MV-4-11 (cell line): Measurements from ENCODE around the gene OPRD1.
"Not testable (repeated sequence)": the region's sequence is repeated elsewhere in the genome, so short reads cannot be mapped to it uniquely, and the experiment has no call there.

Experiments used
- DNase-seq: peaks from one replicate; lab custom pipeline; 2025; lab: John Stamatoyannopoulos, UW

The OPRD1 gene

GRCh38 chr1:28811766-28812668, at the start of gene OPRD1:
OPRD1 (plus strand) TSS chr1:28812170; CDS start chr1:28812384, 214 bp downstream.
- DNase-seq: no peak

DNA sequence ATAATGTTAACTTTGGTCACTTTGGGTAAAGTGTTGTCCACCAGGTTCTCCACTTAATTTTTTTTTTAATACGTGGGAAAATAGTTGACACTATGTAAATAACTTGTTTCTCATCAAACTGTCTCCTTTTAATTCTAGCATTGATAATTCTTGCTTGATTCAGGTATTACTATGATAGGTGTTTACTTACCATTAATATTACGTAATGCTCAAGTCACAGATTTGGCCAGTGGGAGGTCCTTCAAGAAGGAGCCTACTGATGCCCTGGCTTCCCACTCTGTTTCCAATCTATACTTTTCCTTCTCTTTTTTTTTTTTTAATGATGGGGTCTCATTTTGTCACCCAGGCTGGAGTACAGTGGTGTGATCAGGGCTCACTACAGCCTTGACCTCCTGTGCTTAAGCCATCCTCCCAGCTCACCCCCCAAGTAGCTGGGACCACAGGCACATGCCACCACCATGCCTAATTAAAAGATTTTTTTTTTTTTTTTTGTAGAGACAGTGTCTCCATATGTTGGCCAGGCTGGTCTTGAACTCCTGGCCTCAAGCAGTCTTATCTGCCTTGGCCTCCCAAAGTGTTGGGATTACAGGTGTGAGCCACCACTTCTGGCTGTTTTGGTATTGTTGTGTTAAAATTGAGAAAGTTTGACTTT, 45.3 kb upstream of the OPRD1 start:
- DNase-seq: no peak

- no peak for DNase-seq
Measured at GRCh38 chr1:28770601-28771165, 41.3 kb upstream of the OPRD1 start.

GRCh38 chr1:28771921-28772320, 40.0 kb upstream of the OPRD1 start:
- not testable (repeated sequence) for DNase-seq

DNA sequence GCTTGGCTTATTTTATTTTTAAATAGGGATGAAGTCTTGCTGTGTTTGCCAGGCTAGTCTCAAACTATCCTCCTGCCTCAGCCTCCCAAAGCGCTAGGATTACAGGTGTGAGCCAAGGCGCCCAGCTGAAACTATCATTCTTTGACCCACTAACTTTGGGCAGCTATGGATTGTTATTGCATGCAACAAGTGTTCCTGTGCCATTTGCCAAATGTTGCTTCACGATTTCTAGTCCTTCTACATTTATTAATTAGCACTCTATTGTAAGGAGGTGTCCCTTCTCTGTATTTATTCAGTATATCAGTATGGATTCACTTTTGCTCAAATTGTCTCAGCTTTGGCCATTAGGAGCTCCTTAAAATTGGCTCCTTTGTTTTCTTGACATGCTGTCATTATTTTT, 38.9 kb upstream of the OPRD1 start:
- DNase-seq: no peak

- peak; percentile 90 for DNase-seq
Measured at GRCh38 chr1:28775121-28775942, 36.6 kb upstream of the OPRD1 start.

DNA sequence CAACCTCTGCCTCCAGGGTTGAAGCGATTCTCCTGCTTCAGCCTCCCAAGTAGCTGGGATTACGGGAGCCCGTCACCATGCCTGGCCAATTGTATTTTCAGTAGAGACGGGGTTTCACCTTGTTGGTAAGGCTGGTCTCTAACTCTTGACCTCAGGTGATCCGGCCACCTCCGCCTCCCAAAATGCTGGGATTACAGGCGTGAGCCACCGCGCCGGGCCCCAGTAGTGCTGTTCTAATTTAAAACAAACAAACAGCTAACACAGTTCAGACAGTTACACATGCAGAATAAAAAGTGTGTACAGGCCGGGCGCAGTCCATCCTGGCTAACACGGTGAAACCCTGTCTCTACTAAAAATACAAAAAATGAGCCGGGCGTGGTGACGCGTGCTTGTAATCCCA, 35.6 kb upstream of the OPRD1 start:
- no peak for DNase-seq

DNA sequence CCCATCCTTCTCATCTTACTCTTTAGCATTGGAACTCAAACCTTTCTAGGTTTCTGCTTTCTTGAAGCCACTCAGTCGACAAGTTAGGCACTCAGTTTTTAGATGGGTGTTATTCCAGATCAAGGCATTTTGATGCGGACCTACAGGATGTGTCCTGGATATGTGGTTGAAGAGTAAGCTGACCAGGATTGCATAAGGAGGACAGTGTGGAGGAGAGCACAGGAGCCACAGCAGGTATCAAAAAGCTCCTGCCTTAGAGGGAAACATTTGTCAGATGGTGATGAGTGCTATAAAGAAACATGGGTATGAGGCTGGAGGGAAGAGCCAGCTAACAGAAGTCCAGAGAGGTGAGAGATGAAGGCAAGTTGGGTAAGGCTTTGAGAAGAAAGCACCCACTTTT, 33.9 kb upstream of the OPRD1 start:
- no peak for DNase-seq

DNA sequence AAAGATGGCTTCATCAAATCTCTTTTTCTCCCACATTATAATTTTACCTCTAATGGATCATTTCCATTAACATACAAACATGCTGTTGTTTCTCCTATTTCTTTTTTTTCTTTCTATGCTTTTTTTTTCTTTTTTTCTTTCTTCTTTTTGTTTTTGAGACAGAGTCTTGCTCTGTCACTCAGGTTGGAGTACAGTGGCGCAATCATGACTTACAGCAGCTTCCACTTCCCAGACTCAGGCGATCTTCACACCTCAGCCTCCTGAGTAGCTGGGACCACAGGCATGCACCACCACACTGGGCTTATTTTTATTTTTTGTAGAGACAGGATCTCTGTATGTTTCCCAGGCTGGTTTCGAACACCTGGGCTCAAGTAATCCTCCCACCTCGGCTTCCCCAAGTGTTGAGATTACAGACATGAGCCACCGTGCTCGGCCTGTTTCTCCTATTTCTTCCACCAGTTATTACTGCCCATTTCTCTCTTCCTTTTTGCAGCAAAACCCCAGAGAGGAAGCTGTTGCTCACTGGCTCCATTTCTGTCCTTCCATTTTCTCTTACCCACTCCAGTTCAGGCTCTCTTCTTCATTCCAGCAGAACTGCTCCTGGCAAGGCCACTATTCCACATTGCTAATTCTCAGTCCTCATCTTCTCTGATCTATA, 32.1 kb upstream of the OPRD1 start:
- peak; percentile 53 for DNase-seq

DNA sequence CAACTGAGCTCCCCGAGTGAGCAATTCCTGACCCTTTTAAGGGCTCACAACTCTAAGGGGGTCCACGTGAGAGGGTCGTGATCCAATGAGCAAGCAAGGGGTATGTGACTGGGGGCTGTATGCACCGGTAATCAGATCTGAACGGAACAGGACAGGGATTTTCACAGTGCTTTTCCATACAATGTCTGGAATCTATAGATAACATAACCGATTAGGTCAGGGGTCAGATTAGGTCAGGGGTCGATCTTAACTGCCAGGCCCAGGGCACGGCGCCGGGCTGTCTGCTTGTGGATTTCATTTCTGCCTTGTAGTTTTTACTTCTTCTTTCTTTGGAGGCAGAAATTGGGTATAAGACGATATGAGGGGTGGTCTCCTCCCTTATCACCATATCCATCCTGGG, 30.7 kb upstream of the OPRD1 start:
- DNase-seq: no peak

DNA sequence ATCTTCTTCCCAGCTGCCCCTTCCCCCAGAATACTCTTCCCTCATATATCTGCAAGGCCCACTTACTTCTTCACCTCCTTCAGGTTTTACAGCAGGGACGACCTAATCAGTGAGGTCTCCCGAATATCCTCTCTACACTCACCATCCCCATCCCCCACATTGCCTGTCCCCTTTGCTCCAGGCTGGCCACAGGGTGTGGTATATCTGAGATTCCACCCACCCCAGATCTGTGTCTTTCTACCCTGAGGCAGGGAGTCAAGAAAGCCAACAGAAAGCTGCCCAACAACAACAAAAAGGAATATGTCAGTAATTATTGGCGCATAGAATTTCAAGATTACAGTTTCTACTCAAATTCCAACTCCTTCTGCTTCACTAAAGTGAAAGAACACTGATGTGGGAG, 30.0 kb upstream of the OPRD1 start:
- no peak for DNase-seq

GRCh38 chr1:28783363-28783762, 28.6 kb upstream of the OPRD1 start:
- no peak for DNase-seq

GRCh38 chr1:28789412-28789811, 22.6 kb upstream of the OPRD1 start:
- DNase-seq: no peak

DNA sequence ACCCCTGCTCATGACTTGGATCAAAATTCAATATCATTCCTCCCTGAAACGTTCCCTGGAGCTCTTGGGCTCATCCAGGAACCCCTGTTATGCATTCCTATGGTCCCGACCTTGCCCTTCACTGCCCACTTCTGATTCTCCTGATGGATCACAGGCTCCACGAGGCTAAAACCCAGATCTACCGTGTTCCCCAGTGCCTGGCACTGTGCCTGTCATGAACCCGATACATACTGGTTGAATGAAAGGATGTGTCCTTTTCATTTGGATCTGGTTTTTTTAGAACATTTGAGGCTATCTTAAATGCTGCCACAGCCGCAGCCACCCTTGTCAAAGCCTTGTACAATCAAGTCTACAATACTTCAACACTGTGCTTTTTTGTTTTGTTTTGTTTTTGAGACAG, 22.2 kb upstream of the OPRD1 start:
- DNase-seq: no peak

GRCh38 chr1:28790377-28791035, 21.5 kb upstream of the OPRD1 start:
- DNase-seq: no peak

DNA sequence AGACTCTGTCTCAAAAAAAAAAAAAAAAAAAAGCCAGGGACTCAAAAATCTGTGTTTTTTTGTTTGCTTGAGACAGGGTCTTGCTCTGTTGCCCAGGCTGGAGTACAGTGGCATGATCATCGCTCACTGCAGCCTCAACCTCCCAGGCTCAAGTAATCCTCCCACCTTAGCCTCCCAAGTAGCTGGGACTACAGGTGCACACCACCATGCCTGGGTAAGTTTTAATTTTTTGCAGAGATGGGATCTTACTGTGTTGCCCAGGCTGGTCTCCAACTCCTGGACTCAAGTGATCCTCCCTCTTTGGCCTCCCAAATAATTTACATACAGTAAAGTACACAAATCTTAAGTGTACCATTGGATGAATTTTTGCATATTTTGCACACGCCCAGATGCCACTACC, 20.0 kb upstream of the OPRD1 start:
- not testable (repeated sequence) for DNase-seq

- DNase-seq: no peak
Measured at GRCh38 chr1:28792644-28793121, 19.3 kb upstream of the OPRD1 start.

- DNase-seq: not testable (repeated sequence)
Measured at GRCh38 chr1:28794582-28794981, 17.4 kb upstream of the OPRD1 start.

GRCh38 chr1:28796352-28797211, 15.4 kb upstream of the OPRD1 start:
- DNase-seq: no peak

GRCh38 chr1:28800324-28800723, 11.6 kb upstream of the OPRD1 start:
- no peak for DNase-seq
